Ovary (tissue), 9 donors: ENCODE data around the gene WDR6. TPM values are rescaled to one million over a fixed set of nuclear protein-coding genes. Genes with fewer than 3 reads are reported as not detected.
A peak's percentile ranks its signal among the peaks of the same experiment; 100 is the strongest.

ENCODE experiments used
- DNase-seq, 5 donors: peaks; one replicate each; pipeline ENCODE4 v3.0.0-alpha.2; 2019 to 2020
- H3K27ac ChIP-seq, 2 donors: fragments of 200-600 bp; one replicate each; pipeline versions ENCODE4 v1.5.1 to v1.8.0; 2019 to 2022
- H3K27me3 ChIP-seq: fragments of 200-600 bp; one replicate; pipeline ENCODE4 v1.8.0; 2022
- H3K36me3 ChIP-seq: fragments of 200-600 bp; sonication (generic); one replicate; pipeline ENCODE4 v1.5.1; 2019
- H3K4me1 ChIP-seq: one replicate; pipeline ENCODE4 v1.8.1; 2013; ENCODE audit warnings: mild to moderate bottlenecking, moderate library complexity; ENCODE audit not compliant: insufficient read depth
- H3K4me3 ChIP-seq: fragments of 200-600 bp; sonication (generic); one replicate; pipeline ENCODE4 v1.5.1; 2017
- H3K9me3 ChIP-seq, 2 donors: fragments of 200-600 bp in 1 of 2; sonication (generic) in 1 of 2; one replicate each; pipeline versions ENCODE4 v1.5.1 to v1.8.1; 2013 to 2019; ENCODE audit warnings: mild to moderate bottlenecking in 1 of 2, moderate library complexity in 1 of 2
- CTCF ChIP-seq, 3 donors: fragments of 450-650 bp in 2 of 3; fragments of 200-600 bp in 1 of 3; IDR thresholded peaks; one replicate each; pipeline versions ENCODE4 v1.5.1 to v1.8.0; 2016 to 2022; ENCODE audit warnings: antibody characterized with exemption in 3 of 3, mild to moderate bottlenecking in 1 of 3
- EP300 ChIP-seq: sonication (generic); formaldehyde crosslinking; IDR thresholded peaks from one replicate; pipeline ENCODE4 v1.6.1; 2017; ENCODE audit warnings: antibody characterized with exemption
- POLR2A ChIP-seq: fragments of 450-650 bp; IDR thresholded peaks from one replicate; pipeline ENCODE4 v1.6.1; 2017; ENCODE audit warnings: antibody characterized with exemption, mild to moderate bottlenecking, moderate library complexity
- WGBS, 3 donors: extraction: QIAGEN DNeasy Blood & Tissue Kit in 1 of 3; methylation state at CpG; one replicate each; pipeline versions ENCODE4 v1.1.5 to v1.1.7; 2013 to 2017; 5-methylcytosine and 5-hydroxymethylcytosine counted together
- intact Hi-C, 4 donors: fragments of 100-400 bp; cut with DNase I; formaldehyde crosslinking; loops; one replicate each; pipeline versions ENCODE4 v1.11.0 to v1.15.1; 2022 to 2023
- polyA plus RNA-seq, 2 donors: library from polyadenylated mRNA; stranded (reverse); fragments of 200-250 nt in 1 of 2; fragments of 350-450 nt in 1 of 2; fragmentation: Illumina TruSeq in 1 of 2; extraction: RNeasy Lipid Tissue Mini Kit (QIAGEN cat#74804) in 1 of 2; gene quantifications; one replicate each; pipeline ENCODE4 v1.2.3, GENCODE V29; 2013 to 2014
- total RNA-seq, 7 donors: library from RNA; depleted of rRNA in 2 of 7; stranded (reverse); fragments of >200 nt in 2 of 7; fragmentation: NEBNext Ultra II Directional in 3 of 7; extraction: Animal tissue kit (Norgen Biotek cat#: 25700) in 3 of 7; gene quantifications; one replicate each; pipeline versions ENCODE4 v1.1.0 to v1.2.4, GENCODE V29; 2016 to 2023
- donor health status: DM: no; HTN: no; CAD: no; lungs with moderate emphysema.
- donor health status: DM: no; HTN: no; CAD: no.
- donor health status: Bipolar disorder and iron deficiency.
- donor health status: DM: yes; HTN: yes; CAD: no.
- donor health status: DM: no; HTN: no; CAD: no.
- donor health status: DM: yes; HTN: yes; CAD: no.

WDR6 gene
- total and polyA plus RNA-seq, 9 donors, result 109 to 289 (median 196) TPM

GRCh38 chr3:49013738-49014660 is 6.8 kb downstream of the WDR6 start:
- intact Hi-C loops, result no loop called here
- Histone ChIP-seq H3K27ac (no peak overlapping the region), H3K27me3 (no peaks in the 10 kb centered on the region), H3K4me3 (no peak overlapping the region), H3K36me3 (no peaks in the 10 kb centered on the region), H3K4me1 (peaks cover 5% of the 10 kb centered on the region), H3K9me3 (no peaks in the 10 kb centered on the region)
- WGBS, 3 donors, result 74 to 77% (median 74%) methylated on average over 23 to 24 of the region's 24 CpGs
- peak in 3 of 5 donors; percentile 31 to 52 (median 43) for DNase-seq
- TF ChIP-seq CTCF (IDR thresholded peaks at IDR 0.05), result peak in 1 of 3 donors; percentile 25
- TF ChIP-seq POLR2A, result no peak

GRCh38 chr3:49015072-49015471 is 7.9 kb downstream of the WDR6 start:
- Histone ChIP-seq H3K27me3 (no peaks in the 10 kb centered on the region), H3K4me3 (no peak overlapping the region), H3K9me3 (no peaks in the 10 kb centered on the region), H3K4me1 (peaks cover 5% of the 10 kb centered on the region), H3K27ac (no peak overlapping the region), H3K36me3 (no peaks in the 10 kb centered on the region)
- WGBS, 3 donors, result 60 to 73% (median 61%) methylated on average over 8 of the region's 8 CpGs
- DNase-seq, result peak in 1 of 5 donors; percentile 22
- intact Hi-C loops, result no loop called here
- no peak for TF ChIP-seq POLR2A
- no peak for TF ChIP-seq EP300
- no peak for TF ChIP-seq CTCF (IDR thresholded peaks at IDR 0.05)

GRCh38 chr3:49015765-49016164 is 8.6 kb downstream of the WDR6 start:
- H3K27ac ChIP-seq, result no peak overlapping the region
- 47 to 53% (median 52%) methylated on average over 6 of the region's 6 CpGs for WGBS, 3 donors
- no peak overlapping the region for H3K4me3 ChIP-seq
- no peaks in the 10 kb centered on the region for H3K36me3 ChIP-seq
- intact Hi-C loops, result no loop called here
- no peak for DNase-seq
- no peaks in the 10 kb centered on the region for H3K9me3 ChIP-seq
- TF ChIP-seq POLR2A (no peak), EP300 (no peak), CTCF (IDR thresholded peaks at IDR 0.05) (no peak)
- H3K27me3 ChIP-seq, result no peaks in the 10 kb centered on the region
- H3K4me1 ChIP-seq, result peaks cover 5% of the 10 kb centered on the region

GRCh38 chr3:49016414-49017228 is 9.4 kb downstream of the WDR6 start:
- no peak for TF ChIP-seq EP300
- no peak for TF ChIP-seq POLR2A
- no peak for TF ChIP-seq CTCF (IDR thresholded peaks at IDR 0.05)
- WGBS, 3 donors, result 66 to 85% (median 74%) methylated on average over 6 of the region's 6 CpGs
- H3K9me3 ChIP-seq, result no peaks in the 10 kb centered on the region
- H3K27ac ChIP-seq, result no peak overlapping the region
- H3K36me3 ChIP-seq, result no peaks in the 10 kb centered on the region
- H3K4me1 ChIP-seq, result peaks cover 5% of the 10 kb centered on the region
- no peaks in the 10 kb centered on the region for H3K27me3 ChIP-seq
- H3K4me3 ChIP-seq, result no peak overlapping the region
- DNase-seq, result no peak
- intact Hi-C loops, result no loop called here
